IMR-90 (cell line): ENCODE results near the gene RAB38. TPM values are rescaled to one million over a fixed set of nuclear protein-coding genes. Genes with fewer than 3 reads are reported as not detected.

Experiments used
- ATAC-seq: fragments of 200-7000 bp; cut with Tn5 transposase; 2 replicates; pipeline ENCODE4 v1.9.1; 2020; ENCODE audit warnings: low read depth, mild to moderate bottlenecking, moderate library complexity
- BruUV-seq: library from RNA; stranded (reverse); fragments of 400-500 nt; replicated peaks from 2 replicates; lab custom pipeline; 2021; lab: Mats Ljungman, UMichigan
- CTCF ChIA-PET: fragments of 300-600 bp; formaldehyde crosslinking; extraction: SDS; loops from one replicate; lab custom pipeline; 2021; ENCODE audit warnings: antibody characterized with exemption; lab: Yijun Ruan, JAX
- POLR2A ChIA-PET: fragments of 300-600 bp; sonication (Branson Sonifier 250); formaldehyde crosslinking; loops from one replicate; lab custom pipeline; 2022; ENCODE audit warnings: antibody characterized with exemption; ENCODE audit not compliant: unreplicated experiment; lab: Charles Lee
- DNase-seq: peaks from one replicate; pipeline ENCODE4 v3.0.0; 2013
- H2AFZ ChIP-seq: replicated peaks from 2 replicates; pipeline ENCODE3; 2013; ENCODE audit warnings: low read length, mild to moderate bottlenecking; ENCODE audit not compliant: poor library complexity
- H2AK5ac ChIP-seq: 2 replicates; pipeline ENCODE4 v1.6.1; 2013; ENCODE audit warnings: low read depth, low read length, inconsistent platforms
- H2AK9ac ChIP-seq: replicated peaks from 2 replicates; pipeline ENCODE3; 2013; ENCODE audit warnings: mild to moderate bottlenecking, low read depth, low read length, moderate library complexity; ENCODE audit not compliant: poor library complexity
- H2BK120ac ChIP-seq: 2 replicates; pipeline ENCODE4 v1.6.1; 2013; ENCODE audit warnings: low read depth, low read length, inconsistent platforms
- H2BK15ac ChIP-seq: 3 replicates; pipeline ENCODE4 v1.6.1; 2013; ENCODE audit warnings: low read depth, low read length, inconsistent platforms
- H2BK20ac ChIP-seq: 2 replicates; pipeline ENCODE4 v1.6.1; 2013; ENCODE audit warnings: low read depth, mild to moderate bottlenecking, inconsistent platforms, low read length, moderate library complexity
- H2BK5ac ChIP-seq: 2 replicates; pipeline ENCODE4 v1.6.1; 2013; ENCODE audit warnings: mild to moderate bottlenecking, low read depth, low read length, inconsistent platforms; ENCODE audit not compliant: poor library complexity, severe bottlenecking
- H3K14ac ChIP-seq: replicated peaks from 2 replicates; pipeline ENCODE4 v1.6.1; 2013; ENCODE audit warnings: low read depth, low read length, inconsistent platforms
- H3K18ac ChIP-seq: 2 replicates; pipeline ENCODE4 v1.6.1; 2013; ENCODE audit warnings: low read depth, low read length, control low read depth
- H3K23ac ChIP-seq: 2 replicates; pipeline ENCODE4 v1.6.1; 2013; ENCODE audit warnings: low read depth, low read length, inconsistent platforms
- H3K27ac ChIP-seq: 2 replicates; pipeline ENCODE4 v1.5.1; 2013; ENCODE audit warnings: mild to moderate bottlenecking, control low read depth, low read length; ENCODE audit not compliant: insufficient read depth
- H3K27me3 ChIP-seq: 2 replicates; pipeline ENCODE4 v1.6.1; 2013; ENCODE audit warnings: low read length; ENCODE audit not compliant: control insufficient read depth, insufficient read depth
- H3K36me3 ChIP-seq: 2 replicates; pipeline ENCODE4 v1.6.1; 2013; ENCODE audit warnings: low read length, mixed read lengths; ENCODE audit not compliant: control insufficient read depth, insufficient read depth
- H3K4ac ChIP-seq: 2 replicates; pipeline ENCODE4 v1.6.1; 2013; ENCODE audit warnings: low read depth, low read length, inconsistent platforms
- H3K4me1 ChIP-seq: 2 replicates; pipeline ENCODE4 v1.6.1; 2013; ENCODE audit warnings: low read length, mixed read lengths; ENCODE audit not compliant: control insufficient read depth, insufficient read depth
- H3K4me2 ChIP-seq: 2 replicates; pipeline ENCODE4 v1.6.1; 2013; ENCODE audit warnings: low read depth, mild to moderate bottlenecking, control low read depth, low read length, moderate library complexity
- H3K4me3 ChIP-seq: 2 replicates; pipeline ENCODE4 v1.5.1; 2013; ENCODE audit warnings: low read depth, mild to moderate bottlenecking, control low read depth, low read length, moderate library complexity; ENCODE audit not compliant: insufficient read depth
- H3K56ac ChIP-seq: 2 replicates; pipeline ENCODE4 v1.6.1; 2013; ENCODE audit warnings: low read length, inconsistent platforms; ENCODE audit not compliant: insufficient read depth; ENCODE audit errors: extremely low read depth
- H3K79me1 ChIP-seq, 2 experiments: 2 replicates each; pipeline ENCODE4 v1.6.1; 2013; ENCODE audit warnings: low read length in 2 of 2, inconsistent platforms in 1 of 2, low read depth in 1 of 2
- H3K9ac ChIP-seq: 2 replicates; pipeline ENCODE4 v1.6.1; 2013; ENCODE audit warnings: low read depth, low read length, control low read depth
- H3K9me1 ChIP-seq: 2 replicates; pipeline ENCODE4 v1.6.1; 2013; ENCODE audit warnings: low read length, inconsistent platforms; ENCODE audit not compliant: insufficient read depth
- H3K9me3 ChIP-seq: 2 replicates; pipeline ENCODE4 v1.6.1; 2013; ENCODE audit warnings: low read length; ENCODE audit not compliant: control insufficient read depth, insufficient read depth
- H4K20me1 ChIP-seq: 2 replicates; pipeline ENCODE4 v1.6.1; 2013; ENCODE audit warnings: low read length, inconsistent platforms; ENCODE audit not compliant: insufficient read depth
- H4K5ac ChIP-seq: 2 replicates; pipeline ENCODE4 v1.6.1; 2013; ENCODE audit warnings: mild to moderate bottlenecking, low read depth, low read length, control low read depth
- H4K8ac ChIP-seq, 2 experiments: 2 replicates each; pipeline ENCODE4 v1.6.1; 2013; ENCODE audit warnings: low read depth in 2 of 2, low read length in 2 of 2, control low read depth in 1 of 2, inconsistent platforms in 1 of 2
- H4K91ac ChIP-seq: 2 replicates; pipeline ENCODE4 v1.6.1; 2013; ENCODE audit warnings: low read depth, low read length, inconsistent platforms; ENCODE audit not compliant: insufficient read depth
- BHLHE40 ChIP-seq: fragments of 150-350 bp; IDR thresholded peaks from 2 replicates; pipeline ENCODE4 v1.6.1; 2016; ENCODE audit warnings: mild to moderate bottlenecking, low read depth, low read length
- CEBPB ChIP-seq: IDR thresholded peaks from 2 replicates; pipeline ENCODE4 v1.6.1; 2012; ENCODE audit warnings: low read depth, low read length, improper control_type of control experiment
- ELK1 ChIP-seq: fragments of 150-350 bp; IDR thresholded peaks from 2 replicates; pipeline ENCODE4 v1.6.1; 2016; ENCODE audit warnings: low read depth, mild to moderate bottlenecking, low read length, moderate library complexity, borderline replicate concordance
- FOS ChIP-seq: fragments of 150-350 bp; IDR thresholded peaks from 2 replicates; pipeline ENCODE4 v1.6.1; 2016; ENCODE audit warnings: low read depth, low read length
- MAZ ChIP-seq: IDR thresholded peaks from 2 replicates; pipeline ENCODE4 v1.6.1; 2012; ENCODE audit warnings: low read depth, mild to moderate bottlenecking, low read length, improper control_type of control experiment, moderate library complexity, borderline replicate concordance
- MXI1 ChIP-seq: IDR thresholded peaks from 2 replicates; pipeline ENCODE4 v1.6.1; 2012; ENCODE audit warnings: low read depth, mild to moderate bottlenecking, low read length, moderate library complexity, borderline replicate concordance
- NFE2L2 ChIP-seq: fragments of 150-350 bp; IDR thresholded peaks from 2 replicates; pipeline ENCODE4 v1.6.1; 2016; ENCODE audit warnings: low read depth, mild to moderate bottlenecking, low read length
- POLR2A ChIP-seq: IDR thresholded peaks from 2 replicates; pipeline ENCODE4 v1.6.1; 2012; ENCODE audit warnings: mild to moderate bottlenecking, low read depth, low read length
- RAD21 ChIP-seq: IDR thresholded peaks from 2 replicates; pipeline ENCODE4 v1.6.1; 2012; ENCODE audit warnings: low read length, improper control_type of control experiment
- RCOR1 ChIP-seq: IDR thresholded peaks from 2 replicates; pipeline ENCODE4 v1.6.1; 2012; ENCODE audit warnings: mild to moderate bottlenecking, low read length, improper control_type of control experiment; ENCODE audit not compliant: insufficient replicate concordance
- RFX5 ChIP-seq: IDR thresholded peaks from 2 replicates; pipeline ENCODE4 v1.8.0; 2012; ENCODE audit warnings: low read depth, mild to moderate bottlenecking, low read length, moderate library complexity
- SMC3 ChIP-seq: fragments of 150-350 bp; IDR thresholded peaks from 2 replicates; pipeline ENCODE4 v1.6.1; 2016; ENCODE audit warnings: low read depth, mild to moderate bottlenecking, antibody characterized with exemption, low read length, moderate library complexity
- USF2 ChIP-seq: fragments of 150-350 bp; IDR thresholded peaks from 2 replicates; pipeline ENCODE4 v1.6.1; 2017; ENCODE audit warnings: mild to moderate bottlenecking, antibody characterized with exemption, low read length, low read depth
- WGBS, 2 experiments: methylation state at CpG; one replicate each; pipeline versions ENCODE4 v1.1.5 to v1.1.7; 2013; ENCODE audit warnings: missing lambda C conversion rate in 2 of 2; ENCODE audit not compliant: insufficient read length in 1 of 2; ENCODE audit errors: extremely low coverage in 2 of 2; 5-methylcytosine and 5-hydroxymethylcytosine counted together
- dilution Hi-C: fragments of 300-500 bp; cut with HindIII; formaldehyde crosslinking; loops from one replicate; pipeline ENCODE4 v1.14.3; 2018; ENCODE audit warnings: low sequenced_read_pairs; ENCODE audit not compliant: unreplicated experiment
- in situ Hi-C: fragments of 300-500 bp; cut with MboI; formaldehyde crosslinking; loops from 3 replicates; pipeline ENCODE4 v1.14.3; 2019; ENCODE audit warnings: low sequenced_read_pairs, inconsistent platforms, mixed read lengths
- intact Hi-C: fragments of 100-400 bp; cut with micrococcal nuclease; formaldehyde crosslinking; loops from 2 replicates; pipeline ENCODE4 v1.10.0; 2022
- polyA plus RNA-seq, 3 experiments: library from polyadenylated mRNA; depleted of rRNA; stranded (reverse); fragments of >200 nt; gene quantifications; 2 replicates each; pipeline ENCODE4 v1.2.3, GENCODE V29; 2012; ENCODE audit warnings: low replicate concordance in 1 of 3
- total RNA-seq: library from RNA; depleted of rRNA; stranded (reverse); fragments of >200 nt; gene quantifications from 2 replicates; pipeline ENCODE4 v1.2.3, GENCODE V29; 2012
- TF ChIP-seq, protein P1 (sequence below): conservative IDR thresholded peaks from 2 replicates; pipeline ENCODE4 v1.5.1; 2012; ENCODE audit warnings: mild to moderate bottlenecking, low read depth, low read length, improper control_type of control experiment

RAB38 gene
- total and polyA plus RNA-seq, 2 of the 4 experiments (the other 2 are of a cell fraction), result 5.0 to 6.5 TPM

DNA sequence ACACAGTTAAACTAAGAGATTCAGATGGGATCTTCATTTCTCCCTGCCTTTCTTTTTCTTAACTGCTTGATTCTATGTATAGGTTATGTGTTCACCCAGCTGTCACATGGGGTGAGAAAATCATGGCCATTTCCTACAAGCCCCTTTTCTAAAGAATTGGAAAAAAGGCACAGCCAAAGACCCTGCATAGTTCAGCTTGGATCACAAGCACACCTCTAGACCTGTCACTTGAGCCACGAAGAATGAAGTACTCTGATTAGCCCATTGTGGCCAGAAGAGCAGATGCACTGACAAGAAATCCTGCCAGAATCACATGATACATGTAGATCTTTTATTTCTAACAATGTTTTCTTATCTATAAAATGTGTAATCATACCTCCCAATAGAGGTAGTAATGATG is 69.7 kb downstream of the RAB38 start:
- ChIA-PET CTCF (interaction anchor here (0.7 to 0.8 kb wide), 2 partner anchors 22 to 27 kb away, joined by 3 read pairs; no protein-coding TSS in a partner anchor), POLR2A (no interaction called here)
- no peaks in the 10 kb centered on the region for H3K79me1 ChIP-seq
- no peaks in the 10 kb centered on the region for H3K4me1 ChIP-seq
- H2BK15ac ChIP-seq, result no peak overlapping the region
- TF ChIP-seq MXI1 (no peak), CEBPB (no peak), NFE2L2 (no peak), FOS (no peak), BHLHE40 (no peak), MAZ (no peak), USF2 (no peak), RFX5 (no peak), ELK1 (no peak), RAD21 (no peak), SMC3 (no peak), RCOR1 (no peak), POLR2A (no peak)
- TF ChIP-seq, protein P1, sequence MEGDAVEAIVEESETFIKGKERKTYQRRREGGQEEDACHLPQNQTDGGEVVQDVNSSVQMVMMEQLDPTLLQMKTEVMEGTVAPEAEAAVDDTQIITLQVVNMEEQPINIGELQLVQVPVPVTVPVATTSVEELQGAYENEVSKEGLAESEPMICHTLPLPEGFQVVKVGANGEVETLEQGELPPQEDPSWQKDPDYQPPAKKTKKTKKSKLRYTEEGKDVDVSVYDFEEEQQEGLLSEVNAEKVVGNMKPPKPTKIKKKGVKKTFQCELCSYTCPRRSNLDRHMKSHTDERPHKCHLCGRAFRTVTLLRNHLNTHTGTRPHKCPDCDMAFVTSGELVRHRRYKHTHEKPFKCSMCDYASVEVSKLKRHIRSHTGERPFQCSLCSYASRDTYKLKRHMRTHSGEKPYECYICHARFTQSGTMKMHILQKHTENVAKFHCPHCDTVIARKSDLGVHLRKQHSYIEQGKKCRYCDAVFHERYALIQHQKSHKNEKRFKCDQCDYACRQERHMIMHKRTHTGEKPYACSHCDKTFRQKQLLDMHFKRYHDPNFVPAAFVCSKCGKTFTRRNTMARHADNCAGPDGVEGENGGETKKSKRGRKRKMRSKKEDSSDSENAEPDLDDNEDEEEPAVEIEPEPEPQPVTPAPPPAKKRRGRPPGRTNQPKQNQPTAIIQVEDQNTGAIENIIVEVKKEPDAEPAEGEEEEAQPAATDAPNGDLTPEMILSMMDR, result no peak
- H4K8ac ChIP-seq, result no peak overlapping the region
- H3K27me3 ChIP-seq, result no peaks in the 10 kb centered on the region
- dilution Hi-C loops (no loop called here), in situ Hi-C loops (no loop called here), intact Hi-C loops (no loop called here)
- no peaks in the 10 kb centered on the region for H4K20me1 ChIP-seq
- DNase-seq (no peak), ATAC-seq (no peak)
- H3K9me1 ChIP-seq, result no peaks in the 10 kb centered on the region
- no peak overlapping the region for H4K5ac ChIP-seq
- H3K18ac ChIP-seq, result no peak overlapping the region
- no peak overlapping the region for H2BK5ac ChIP-seq
- H3K4me3 ChIP-seq, result no peak overlapping the region
- no peak overlapping the region for H3K23ac ChIP-seq
- no peak overlapping the region for H2AK5ac ChIP-seq
- H2BK20ac ChIP-seq, result no peak overlapping the region
- WGBS, 2 experiments, result no CpG with 5 or more reads among the region's 1 CpG
- H2AFZ ChIP-seq, result no peak overlapping the region
- H3K9me3 ChIP-seq, result 0 out of 2 replicates have a peak, but pooled peaks cover 3% of the 10 kb centered on the region
- no peak overlapping the region for H2BK120ac ChIP-seq
- H3K36me3 ChIP-seq, result no peaks in the 10 kb centered on the region
- H3K9ac ChIP-seq, result no peak overlapping the region
- no TSS peak for BruUV-seq
- H2AK9ac ChIP-seq, result no peak overlapping the region
- no peak overlapping the region for H3K14ac ChIP-seq
- no peak overlapping the region for H3K56ac ChIP-seq
- no peak overlapping the region for H4K91ac ChIP-seq
- no peak overlapping the region for H3K4ac ChIP-seq
- H3K27ac ChIP-seq, result no peak overlapping the region
- no peak overlapping the region for H3K4me2 ChIP-seq
